HG02973 (cell line): ENCODE results near the gene GPATCH8.

Experiments used
- ATAC-seq: cut with Tn5 transposase; IDR thresholded peaks from one replicate; pipeline ENCODE4 v1.9.1; 2021; ENCODE audit warnings: moderate library complexity; ENCODE audit not compliant: unreplicated experiment

GPATCH8 gene

DNA sequence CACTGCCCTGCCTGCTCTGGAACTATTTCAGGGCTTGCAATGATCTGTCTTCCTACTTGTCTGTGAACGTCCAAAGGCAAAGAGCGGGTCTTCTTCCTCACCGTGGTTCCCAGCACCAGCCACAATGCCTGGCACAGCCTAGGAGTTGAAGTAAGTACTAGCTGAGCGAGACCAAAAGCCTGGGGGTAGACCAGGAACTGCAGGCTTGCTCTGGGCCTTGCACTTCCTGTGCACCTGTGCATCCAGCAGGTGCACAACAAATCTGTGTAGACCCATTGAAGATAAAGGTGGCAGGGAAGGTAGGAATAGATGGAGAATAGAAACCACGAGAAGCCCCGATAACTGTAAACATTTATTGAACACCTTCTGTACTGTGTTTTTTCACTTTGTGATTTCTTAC lies 144.2 kb downstream of the GPATCH8 start:
- no peak for ATAC-seq

- no peak for ATAC-seq
Measured at GRCh38 chr17:44358066-44358465, 145.1 kb downstream of the GPATCH8 start.

DNA sequence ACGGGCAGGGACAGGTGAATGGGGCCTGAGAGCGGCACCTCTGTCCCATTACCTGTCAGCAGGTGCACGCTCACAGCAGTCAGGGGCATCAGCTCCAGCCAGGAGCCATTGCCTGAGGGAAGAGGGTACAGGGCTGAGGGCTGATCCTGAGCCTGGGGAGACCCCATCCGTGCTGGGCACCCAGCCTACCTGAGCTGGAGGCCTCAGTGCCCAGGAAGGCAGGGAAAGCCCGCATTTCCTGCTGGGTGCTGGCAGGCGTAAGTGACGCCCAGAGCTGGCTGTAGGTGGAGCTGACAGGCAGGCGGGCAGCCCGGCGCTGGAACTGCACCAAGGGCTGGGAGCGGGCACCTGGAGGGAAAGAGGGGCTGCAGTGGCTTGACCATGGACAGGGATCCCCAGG lies 147.0 kb downstream of the GPATCH8 start:
- no peak for ATAC-seq

- ATAC-seq: no peak
Measured at GRCh38 chr17:44355642-44356099, 147.5 kb downstream of the GPATCH8 start.

DNA sequence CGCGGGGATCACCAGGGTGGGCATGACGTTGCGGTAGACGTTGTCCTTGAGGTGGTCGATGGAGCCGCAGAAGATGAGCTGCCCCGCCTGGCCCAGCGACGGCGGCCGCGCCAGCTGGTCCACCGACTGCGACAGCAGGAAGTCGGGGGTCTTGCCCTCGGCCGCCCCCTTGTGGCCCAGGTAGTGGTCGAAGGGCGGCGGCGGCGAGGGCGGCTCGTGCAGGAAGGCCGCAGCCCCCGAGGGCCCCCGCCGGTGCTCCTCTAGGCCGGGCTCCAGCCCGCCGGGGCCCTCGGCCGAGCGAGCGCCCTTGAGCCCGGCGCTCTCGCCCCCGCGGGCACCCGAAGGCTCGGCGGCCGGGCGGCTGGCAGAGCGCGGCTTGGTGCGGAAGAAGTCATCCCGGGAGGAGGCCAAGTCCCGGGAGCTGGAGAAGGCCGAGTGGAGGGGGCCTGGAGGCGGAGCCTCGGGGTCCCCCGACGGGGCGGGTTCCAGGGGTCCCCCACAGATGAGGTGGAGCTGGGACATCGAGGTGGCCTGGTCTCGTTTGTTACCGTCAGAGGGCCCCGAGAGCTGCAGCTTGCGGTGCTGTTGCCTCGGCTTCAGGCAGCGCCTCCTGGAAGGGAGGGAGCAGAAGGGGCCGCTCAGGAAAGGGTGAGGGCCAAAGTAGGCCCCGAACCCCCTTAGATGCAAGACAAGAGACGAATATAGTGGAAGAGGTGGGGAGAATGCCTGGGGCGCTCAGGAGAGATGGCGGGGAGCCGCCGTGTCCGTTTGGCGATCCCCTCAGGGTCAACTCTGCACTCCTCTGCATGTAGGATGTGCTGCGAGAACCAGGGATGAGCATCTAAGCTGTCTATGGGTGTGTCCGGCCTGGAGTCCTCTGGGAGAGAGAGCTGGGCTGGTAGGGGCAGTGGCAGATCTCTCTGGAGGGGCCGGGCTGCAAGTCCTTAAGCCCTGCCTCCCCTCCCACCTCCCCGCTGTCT lies 148.3 kb downstream of the GPATCH8 start:
- ATAC-seq: no peak

GRCh38 chr17:44353672-44354331 lies 149.4 kb downstream of the GPATCH8 start:
- no peak for ATAC-seq

- no peak for ATAC-seq
Measured at GRCh38 chr17:44352828-44353671, 150.2 kb downstream of the GPATCH8 start.

DNA sequence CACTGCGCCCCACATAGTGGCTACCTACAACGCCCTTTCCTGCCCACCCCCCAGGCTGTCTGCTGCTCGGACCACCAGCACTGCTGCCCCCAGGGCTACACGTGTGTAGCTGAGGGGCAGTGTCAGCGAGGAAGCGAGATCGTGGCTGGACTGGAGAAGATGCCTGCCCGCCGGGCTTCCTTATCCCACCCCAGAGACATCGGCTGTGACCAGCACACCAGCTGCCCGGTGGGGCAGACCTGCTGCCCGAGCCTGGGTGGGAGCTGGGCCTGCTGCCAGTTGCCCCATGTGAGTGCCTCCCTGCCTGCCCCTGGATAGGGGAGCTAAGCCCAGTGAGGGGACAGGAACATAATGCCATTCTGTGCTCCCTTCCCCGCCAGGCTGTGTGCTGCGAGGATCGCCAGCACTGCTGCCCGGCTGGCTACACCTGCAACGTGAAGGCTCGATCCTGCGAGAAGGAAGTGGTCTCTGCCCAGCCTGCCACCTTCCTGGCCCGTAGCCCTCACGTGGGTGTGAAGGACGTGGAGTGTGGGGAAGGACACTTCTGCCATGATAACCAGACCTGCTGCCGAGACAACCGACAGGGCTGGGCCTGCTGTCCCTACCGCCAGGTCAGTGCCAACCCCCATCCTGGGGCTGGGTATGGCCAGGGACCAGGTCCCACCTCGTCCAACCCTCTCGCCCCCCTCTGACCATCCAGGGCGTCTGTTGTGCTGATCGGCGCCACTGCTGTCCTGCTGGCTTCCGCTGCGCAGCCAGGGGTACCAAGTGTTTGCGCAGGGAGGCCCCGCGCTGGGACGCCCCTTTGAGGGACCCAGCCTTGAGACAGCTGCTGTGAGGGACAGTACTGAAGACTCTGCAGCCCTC lies 151.0 kb downstream of the GPATCH8 start:
- ATAC-seq: no peak

DNA sequence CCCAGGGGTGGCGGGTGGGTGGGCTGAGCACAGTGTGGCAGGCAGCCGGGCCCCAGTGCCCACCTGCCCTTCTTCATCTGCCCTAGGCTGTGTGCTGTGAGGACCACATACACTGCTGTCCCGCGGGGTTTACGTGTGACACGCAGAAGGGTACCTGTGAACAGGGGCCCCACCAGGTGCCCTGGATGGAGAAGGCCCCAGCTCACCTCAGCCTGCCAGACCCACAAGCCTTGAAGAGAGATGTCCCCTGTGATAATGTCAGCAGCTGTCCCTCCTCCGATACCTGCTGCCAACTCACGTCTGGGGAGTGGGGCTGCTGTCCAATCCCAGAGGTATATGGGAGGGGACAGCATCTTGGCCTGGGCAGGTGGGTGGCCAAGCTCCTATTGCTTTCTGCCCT lies 151.7 kb downstream of the GPATCH8 start:
- ATAC-seq: no peak

DNA sequence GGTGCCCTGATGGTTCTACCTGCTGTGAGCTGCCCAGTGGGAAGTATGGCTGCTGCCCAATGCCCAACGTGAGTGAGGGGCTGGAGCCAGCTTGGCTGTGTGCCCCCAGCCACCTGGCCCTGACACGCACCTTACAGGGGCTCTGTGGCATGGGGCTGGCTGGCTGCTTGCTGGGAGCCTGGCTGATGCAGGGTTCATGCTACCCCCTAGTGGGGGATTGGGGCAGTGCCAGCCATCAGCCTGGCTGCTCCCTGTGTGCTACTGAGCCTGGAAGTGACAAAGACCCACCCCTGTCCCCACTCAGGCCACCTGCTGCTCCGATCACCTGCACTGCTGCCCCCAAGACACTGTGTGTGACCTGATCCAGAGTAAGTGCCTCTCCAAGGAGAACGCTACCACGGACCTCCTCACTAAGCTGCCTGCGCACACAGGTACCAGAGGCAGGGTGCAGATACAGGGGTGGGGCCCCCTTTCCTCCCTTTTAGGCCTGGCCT lies 152.4 kb downstream of the GPATCH8 start:
- ATAC-seq: no peak

GRCh38 chr17:44349553-44350070 lies 153.6 kb downstream of the GPATCH8 start:
- ATAC-seq: no peak

DNA sequence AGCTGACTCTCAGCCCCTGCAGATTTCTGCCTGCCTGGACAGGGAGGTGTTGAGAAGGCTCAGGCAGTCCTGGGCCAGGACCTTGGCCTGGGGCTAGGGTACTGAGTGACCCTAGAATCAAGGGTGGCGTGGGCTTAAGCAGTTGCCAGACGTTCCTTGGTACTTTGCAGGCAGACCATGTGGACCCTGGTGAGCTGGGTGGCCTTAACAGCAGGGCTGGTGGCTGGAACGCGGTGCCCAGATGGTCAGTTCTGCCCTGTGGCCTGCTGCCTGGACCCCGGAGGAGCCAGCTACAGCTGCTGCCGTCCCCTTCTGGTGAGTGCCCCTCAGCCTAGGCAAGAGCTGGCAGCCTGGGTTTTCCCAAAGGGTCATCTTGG lies 154.2 kb downstream of the GPATCH8 start:
- ATAC-seq: no peak

- peak; percentile 38 for ATAC-seq
Measured at GRCh38 chr17:44348234-44348987, 154.8 kb downstream of the GPATCH8 start.
